Measurements from ENCODE around the gene AK9.

DNA sequence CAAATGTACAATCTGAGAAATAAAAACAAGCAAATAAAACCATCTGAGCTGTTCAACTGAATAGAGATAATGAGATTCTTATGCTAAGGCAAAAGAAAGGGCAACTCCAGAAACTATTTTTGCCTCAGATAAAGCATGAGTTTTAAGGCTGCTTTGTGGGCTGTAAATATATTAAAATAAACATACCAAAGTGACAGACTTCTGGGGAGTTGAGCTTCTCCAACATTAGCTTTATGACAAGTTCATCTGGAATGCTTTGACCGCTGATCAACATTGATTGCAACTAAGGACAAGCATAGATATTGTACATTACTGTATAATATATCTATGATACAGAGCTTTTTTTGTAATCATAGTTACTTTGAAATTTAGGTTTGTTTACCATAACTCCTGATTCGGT is 19.3 kb downstream of the AK9 start:
- TF ChIP-seq EZH2phosphoT487 (IDR thresholded peaks at IDR 0.05; ENCODE audit: low read depth, severe bottlenecking, unreplicated experiment) (no peak), CTCF (IDR thresholded peaks at IDR 0.05; ENCODE audit: poor library complexity) (no peak), EZH2 (IDR thresholded peaks at IDR 0.05; ENCODE audit: borderline replicate concordance) (no peak)

All from hepatocyte (in vitro differentiated cells).